DMS53 (cell line): ENCODE results near the gene ALOX15B.
"Not testable (repeated sequence)": the region's sequence is repeated elsewhere in the genome, so short reads cannot be mapped to it uniquely, and the experiment has no call there.

Source experiments
- DNase-seq: peaks from one replicate; lab custom pipeline; 2025; lab: John Stamatoyannopoulos, UW

Gene ALOX15B

GRCh38 chr17:8013731-8014557 lies 24.9 kb upstream of the ALOX15B start:
- DNase-seq = no peak

GRCh38 chr17:8014558-8014850 lies 24.4 kb upstream of the ALOX15B start:
- DNase-seq = no peak

GRCh38 chr17:8015236-8015956 lies 23.5 kb upstream of the ALOX15B start:
- no peak for DNase-seq

- DNase-seq = peak; percentile 47
Measured at GRCh38 chr17:8015957-8016631, 22.8 kb upstream of the ALOX15B start.

GRCh38 chr17:8016632-8017424 lies 22.0 kb upstream of the ALOX15B start:
- DNase-seq = peak; percentile 78

- no peak for DNase-seq
Measured at GRCh38 chr17:8018436-8018835, 20.4 kb upstream of the ALOX15B start.

- DNase-seq = no peak
Measured at GRCh38 chr17:8019166-8019565, 19.7 kb upstream of the ALOX15B start.

GRCh38 chr17:8019665-8020650 lies 18.9 kb upstream of the ALOX15B start:
- DNase-seq = no peak

- no peak for DNase-seq
Measured at GRCh38 chr17:8020776-8021564, 17.9 kb upstream of the ALOX15B start.

GRCh38 chr17:8021565-8022359 lies 17.1 kb upstream of the ALOX15B start:
- DNase-seq = no peak

- no peak for DNase-seq
Measured at GRCh38 chr17:8022360-8023003, 16.4 kb upstream of the ALOX15B start.

- DNase-seq = not testable (repeated sequence)
Measured at GRCh38 chr17:8024161-8024560, 14.7 kb upstream of the ALOX15B start.

GRCh38 chr17:8025176-8025911 lies 13.5 kb upstream of the ALOX15B start:
- DNase-seq = no peak

GRCh38 chr17:8029121-8029520 lies 9.7 kb upstream of the ALOX15B start:
- DNase-seq = no peak

- no peak for DNase-seq
Measured at GRCh38 chr17:8031261-8031661, 7.6 kb upstream of the ALOX15B start.

- DNase-seq = peak; percentile 29
Measured at GRCh38 chr17:8031950-8032349, 6.9 kb upstream of the ALOX15B start.

- DNase-seq = no peak
Measured at GRCh38 chr17:8032442-8032841, 6.4 kb upstream of the ALOX15B start.

GRCh38 chr17:8039611-8040168 lies 831 bp downstream of the ALOX15B start:
- DNase-seq = no peak
